HG03342 (cell line): ENCODE results near the gene ZDHHC19.
"Not testable (repeated sequence)": the region's sequence is repeated elsewhere in the genome, so short reads cannot be mapped to it uniquely, and the experiment has no call there.

Experiments
- ATAC-seq: cut with Tn5 transposase; IDR thresholded peaks from one replicate; pipeline ENCODE4 v1.9.1; 2021; ENCODE audit warnings: mild to moderate bottlenecking, moderate library complexity; ENCODE audit not compliant: unreplicated experiment

ZDHHC19 gene

GRCh38 chr3:196205442-196206205 is 5.6 kb downstream of the ZDHHC19 start:
- ATAC-seq: not testable (repeated sequence)

- ATAC-seq: no peak
These were observed 7.4 kb downstream of the ZDHHC19 start for GRCh38 chr3:196203846-196204245.

- no peak for ATAC-seq
These were observed 8.7 kb downstream of the ZDHHC19 start for GRCh38 chr3:196202516-196202970.

- ATAC-seq: no peak
These were observed 12.1 kb downstream of the ZDHHC19 start for GRCh38 chr3:196198771-196199753.

- ATAC-seq: no peak
These were observed 13.0 kb downstream of the ZDHHC19 start for GRCh38 chr3:196198081-196198675.

GRCh38 chr3:196197524-196197923 is 13.7 kb downstream of the ZDHHC19 start:
- no peak for ATAC-seq

GRCh38 chr3:196195664-196196265 is 15.4 kb downstream of the ZDHHC19 start:
- ATAC-seq: no peak

GRCh38 chr3:196194542-196194915 is 16.7 kb downstream of the ZDHHC19 start:
- no peak for ATAC-seq

GRCh38 chr3:196193736-196194541 is 17.3 kb downstream of the ZDHHC19 start:
- no peak for ATAC-seq

- no peak for ATAC-seq
These were observed 18.0 kb downstream of the ZDHHC19 start for GRCh38 chr3:196193133-196193735.

- ATAC-seq: no peak
These were observed 18.6 kb downstream of the ZDHHC19 start for GRCh38 chr3:196192524-196193051.

GRCh38 chr3:196192036-196192523 is 19.1 kb downstream of the ZDHHC19 start:
- ATAC-seq: peak; percentile 45

GRCh38 chr3:196189566-196190347 is 21.4 kb downstream of the ZDHHC19 start:
- no peak for ATAC-seq

GRCh38 chr3:196186651-196187573 is 24.3 kb downstream of the ZDHHC19 start:
- peak; percentile 38 for ATAC-seq

- no peak for ATAC-seq
These were observed 26.3 kb downstream of the ZDHHC19 start for GRCh38 chr3:196184881-196185280.

- not testable (repeated sequence) for ATAC-seq
These were observed 27.1 kb downstream of the ZDHHC19 start for GRCh38 chr3:196184169-196184432.

- no peak for ATAC-seq
These were observed 30.1 kb downstream of the ZDHHC19 start for GRCh38 chr3:196181127-196181546.

- no peak for ATAC-seq
These were observed 30.9 kb downstream of the ZDHHC19 start for GRCh38 chr3:196180346-196180745.
